Stimulated activated CD4-positive, alpha-beta T cell treated with anti-CD3 and anti-CD28 coated beads, Interleukin-4, amount 100 ng/mL, for 24 hours (primary cell): ENCODE results near the gene ALDH2.
"Not testable (repeated sequence)": the region's sequence is repeated elsewhere in the genome, so short reads cannot be mapped to it uniquely, and the experiment has no call there.

Source experiments
- DNase-seq: peaks from one replicate; pipeline ENCODE4 v3.0.0-alpha.2; 2020

ALDH2 gene

DNA sequence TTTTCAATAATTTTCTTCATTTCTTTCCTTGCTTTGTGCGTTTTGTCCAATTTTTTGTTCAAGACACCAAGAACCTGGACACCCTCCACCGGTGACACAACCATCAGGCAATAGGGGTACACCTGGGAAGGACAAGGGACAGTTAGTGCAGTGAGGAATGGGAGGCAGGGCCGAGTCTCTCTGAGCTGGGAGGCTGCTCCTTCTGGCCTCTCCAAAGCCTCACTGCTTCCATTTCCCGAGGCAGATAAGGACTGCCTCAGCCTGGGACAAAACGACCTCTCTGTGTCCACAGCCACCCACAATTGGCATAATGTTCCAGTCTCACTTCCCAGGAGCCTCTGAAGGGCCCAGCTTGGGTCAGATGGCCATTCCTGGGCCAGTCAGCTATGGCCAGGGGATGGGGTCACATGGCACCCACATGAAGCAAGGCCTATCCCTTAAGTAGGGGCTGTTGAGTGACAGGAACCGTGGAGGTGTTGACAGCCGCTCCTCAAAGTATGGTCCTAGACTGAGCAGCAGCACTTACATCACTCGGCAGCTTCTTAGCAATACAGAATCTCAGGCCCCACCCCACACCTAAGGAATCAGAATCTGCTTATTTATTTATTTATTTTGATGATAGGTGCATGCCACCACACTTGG, 61.7 kb downstream of the ALDH2 start:
- DNase-seq: no peak

DNA sequence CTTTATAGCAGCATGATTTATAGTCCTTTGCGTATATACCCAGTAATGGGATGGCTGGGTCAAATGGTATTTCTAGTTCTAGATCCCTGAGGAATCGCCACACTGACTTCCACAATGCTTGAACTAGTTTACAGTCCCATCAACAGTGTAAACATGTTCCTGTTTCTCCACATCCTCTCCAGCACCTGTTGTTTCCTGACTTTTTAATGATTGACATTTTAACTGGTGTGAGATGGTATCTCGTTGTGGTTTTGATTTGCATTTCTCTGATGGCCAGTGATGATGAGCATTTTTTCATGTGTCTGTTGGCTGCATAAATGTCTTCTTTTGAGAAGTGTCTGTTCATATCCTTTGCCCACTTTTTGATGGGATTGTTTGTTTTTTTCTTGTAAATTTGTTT, 62.9 kb downstream of the ALDH2 start:
- DNase-seq: not testable (repeated sequence)

DNA sequence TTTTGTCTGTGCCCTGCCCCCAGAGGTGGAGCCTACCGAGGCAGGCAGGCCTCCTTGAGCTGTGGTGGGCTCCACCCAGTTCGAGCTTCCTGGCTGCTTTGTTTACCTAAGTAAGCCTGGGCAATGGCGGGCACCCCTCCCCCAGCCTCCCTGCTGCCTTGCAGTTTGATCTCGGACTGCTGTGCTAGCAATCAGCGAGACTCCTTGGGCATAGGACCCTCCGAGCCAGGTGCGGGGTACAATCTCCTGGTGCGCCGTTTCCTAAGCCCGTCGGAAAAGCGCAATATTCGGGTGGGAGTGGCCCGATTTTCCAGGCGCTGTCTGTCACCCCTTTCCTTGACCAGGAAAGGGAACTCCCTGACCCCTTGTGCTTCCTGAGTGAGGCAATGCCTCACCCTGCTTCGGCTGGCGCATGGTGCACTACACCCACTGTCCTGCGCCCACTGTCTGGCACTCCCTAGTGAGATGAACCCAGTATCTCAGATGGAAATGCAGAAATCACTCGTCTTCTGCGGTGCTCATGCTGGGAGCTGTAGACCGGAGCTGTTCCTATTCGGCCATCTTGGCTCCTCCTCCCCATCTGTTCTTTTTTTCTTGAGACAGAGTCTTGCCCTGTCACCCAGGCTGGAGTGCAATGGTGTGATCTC, 68.1 kb downstream of the ALDH2 start:
- not testable (repeated sequence) for DNase-seq

DNA sequence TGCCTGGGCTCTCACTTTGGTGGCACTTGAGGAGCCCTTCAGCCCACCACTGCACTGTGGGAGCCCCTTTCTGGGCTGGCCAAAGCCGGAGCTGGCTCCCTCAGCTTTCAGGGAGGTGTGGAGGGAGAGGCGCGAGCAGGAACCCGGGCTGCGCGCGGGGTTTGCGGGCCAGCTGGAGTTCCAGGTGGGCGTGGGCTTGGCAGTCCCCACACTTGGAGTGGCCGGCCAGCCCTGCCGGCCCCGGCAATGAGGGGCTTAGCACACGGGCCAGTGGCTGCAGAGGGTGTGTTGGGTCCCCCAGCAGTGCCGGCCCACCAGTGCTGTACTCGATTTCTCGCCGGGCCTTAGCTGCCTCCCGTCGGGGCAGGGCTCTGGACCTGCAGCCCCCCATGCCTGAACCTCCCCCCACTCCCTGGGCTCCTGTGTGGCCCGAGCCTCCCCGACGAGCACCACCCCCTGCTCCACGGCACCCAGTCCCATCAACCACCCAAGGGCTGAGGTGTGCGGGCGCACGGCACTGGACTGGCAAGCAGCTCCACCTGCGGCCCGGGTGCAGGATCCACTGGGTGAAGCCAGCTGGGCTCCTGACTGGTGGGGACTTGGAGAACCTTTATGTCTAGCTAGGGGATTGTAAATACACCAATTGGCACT, 68.9 kb downstream of the ALDH2 start:
- not testable (repeated sequence) for DNase-seq

DNA sequence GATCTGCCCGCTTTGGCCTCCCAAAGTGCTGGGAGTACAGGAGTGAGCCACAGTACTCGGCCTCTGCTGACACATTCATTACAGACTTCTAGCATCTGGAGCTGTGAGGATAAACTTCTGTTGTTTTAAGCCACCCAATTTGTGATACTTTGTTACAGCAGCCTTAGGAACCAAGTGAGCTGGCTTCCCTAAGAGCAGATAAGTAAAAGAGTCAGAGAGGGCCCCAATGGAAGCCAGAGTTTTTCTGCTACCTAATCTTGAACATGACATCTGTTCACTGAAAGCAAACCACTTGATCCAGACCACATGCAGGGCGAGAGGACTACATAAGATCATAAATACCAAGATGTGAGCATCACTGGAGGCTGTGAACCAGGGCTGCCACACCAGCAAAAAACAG, 71.6 kb downstream of the ALDH2 start:
- no peak for DNase-seq

DNA sequence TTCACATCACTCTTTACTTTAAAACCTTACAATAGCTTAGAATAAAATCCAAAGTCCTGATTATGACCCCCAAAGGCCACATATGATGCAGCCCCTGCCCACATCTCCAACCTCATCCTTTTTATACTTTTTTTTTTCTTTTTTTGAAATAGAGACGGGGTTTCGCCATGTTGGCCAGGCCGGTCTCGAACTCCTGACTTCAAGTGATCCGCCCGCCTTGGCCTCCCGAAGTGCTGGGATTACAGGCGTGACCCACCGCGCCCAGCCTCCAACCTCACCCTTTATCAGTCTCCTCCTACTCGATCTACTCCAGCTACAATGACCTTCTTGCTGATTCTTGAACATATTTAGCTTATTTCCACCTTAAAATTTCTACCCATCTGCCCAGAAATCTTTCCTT, 74.1 kb downstream of the ALDH2 start:
- no peak for DNase-seq

DNA sequence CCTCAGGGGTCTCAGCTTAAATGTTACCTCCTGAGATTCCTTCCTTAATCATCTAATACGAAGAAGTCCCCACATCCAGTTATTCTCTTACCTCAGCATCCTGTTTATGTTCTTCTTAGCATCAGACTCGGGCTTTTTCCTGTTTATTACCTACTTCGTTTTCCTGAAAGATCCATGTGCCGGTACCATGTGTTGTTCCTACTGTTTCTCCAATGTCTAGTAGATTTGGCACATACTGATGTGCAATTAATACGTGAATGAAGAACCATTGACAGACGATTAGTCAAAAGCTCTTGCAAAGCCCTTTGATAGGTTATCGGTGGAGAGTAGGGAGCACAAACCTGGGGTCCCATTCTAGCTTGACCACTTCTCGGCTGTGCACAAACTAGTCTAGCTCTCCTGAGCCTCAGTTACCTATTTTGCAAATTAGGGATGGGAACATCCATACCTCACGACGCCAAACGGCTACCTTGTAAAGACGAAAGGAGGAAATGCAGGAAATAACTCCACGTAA, 74.6 kb downstream of the ALDH2 start:
- no peak for DNase-seq

DNA sequence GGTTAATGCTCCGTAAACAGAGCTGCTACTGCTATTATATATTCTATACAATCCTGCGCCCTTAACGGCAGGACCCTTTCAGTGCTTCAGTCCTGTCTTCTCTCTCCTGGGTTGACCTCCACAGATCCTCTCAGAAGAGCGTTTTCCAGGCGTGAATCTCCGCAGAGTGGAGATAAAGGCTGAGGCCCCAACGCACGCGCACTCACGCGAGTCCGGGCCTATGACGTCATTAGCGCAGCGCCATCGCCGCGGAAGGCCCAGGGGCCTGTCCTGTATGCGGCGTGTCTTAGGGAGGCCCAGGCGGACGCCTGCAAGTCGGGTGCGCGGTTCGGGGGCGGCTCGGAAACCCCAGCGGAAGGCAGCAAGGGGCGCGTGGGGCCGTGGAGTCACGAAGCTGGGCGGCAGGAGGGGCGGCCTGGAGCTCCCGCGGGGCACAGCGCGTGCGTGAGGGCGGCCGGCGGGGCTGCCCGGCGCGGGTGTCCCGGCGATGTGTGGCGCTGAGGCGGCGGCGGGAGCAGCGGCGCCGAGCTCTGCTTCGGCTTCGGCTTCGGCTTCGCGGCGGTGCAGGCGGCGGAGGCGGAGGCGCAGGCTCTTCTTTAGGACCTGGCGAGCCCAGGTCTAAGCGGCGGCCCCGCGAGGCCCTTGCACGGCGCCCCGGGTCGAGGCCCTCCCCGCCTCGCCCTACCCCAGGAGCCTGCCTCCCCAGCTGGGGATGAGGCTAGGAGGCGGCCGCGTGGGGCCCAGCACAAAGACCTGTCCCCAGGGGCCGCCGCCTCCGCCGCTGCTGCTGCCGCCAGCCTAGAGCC, 75.2 kb downstream of the ALDH2 start, which contains the start of gene MAPKAPK5:
Gene MAPKAPK5 (plus strand): TSS at position 479 of the 806 bp plus-strand sequence. CDS start 506 bp downstream, outside the sequence.
- DNase-seq: peak; percentile 97

DNA sequence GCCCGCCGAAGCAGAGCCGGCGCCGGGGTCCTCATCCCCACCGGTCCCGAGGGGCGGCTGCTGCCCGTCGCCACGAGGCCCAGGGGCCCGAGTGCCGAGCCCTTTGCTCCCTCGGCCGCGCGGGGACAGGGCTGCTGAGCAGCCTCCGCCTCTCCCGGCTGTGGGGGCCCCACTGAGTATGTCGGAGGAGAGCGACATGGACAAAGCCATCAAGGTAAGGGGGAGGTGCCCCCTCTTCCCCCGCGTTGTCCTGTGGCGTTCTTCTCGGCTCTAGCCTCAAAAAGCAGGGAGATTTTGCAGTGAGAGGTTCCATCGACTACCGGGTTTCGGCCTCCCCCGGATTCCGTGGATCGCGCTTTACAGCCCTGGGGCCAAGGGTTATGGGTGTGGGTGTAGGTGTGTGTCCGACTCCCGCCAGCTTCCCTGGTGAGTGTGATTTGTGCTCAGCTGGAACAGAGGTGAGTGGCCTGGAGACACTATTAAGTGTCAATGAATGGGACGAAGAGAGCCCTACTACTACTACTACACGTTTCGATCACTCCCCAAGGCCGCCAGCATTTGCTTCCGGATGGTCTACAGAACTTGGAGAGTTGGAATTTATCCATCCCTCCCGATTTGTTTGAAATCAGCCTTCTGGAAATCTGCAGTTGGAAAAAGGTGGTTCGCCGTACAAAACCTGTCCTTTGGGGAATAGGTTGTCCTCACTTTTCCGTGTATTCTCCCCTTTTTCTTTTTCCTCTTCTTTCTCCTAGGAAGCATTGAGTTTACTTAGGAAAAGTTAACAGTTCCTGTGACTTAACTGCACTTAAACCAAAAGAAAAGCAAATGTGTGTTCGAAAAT, 76.0 kb downstream of the ALDH2 start:
- peak; percentile 45 for DNase-seq

DNA sequence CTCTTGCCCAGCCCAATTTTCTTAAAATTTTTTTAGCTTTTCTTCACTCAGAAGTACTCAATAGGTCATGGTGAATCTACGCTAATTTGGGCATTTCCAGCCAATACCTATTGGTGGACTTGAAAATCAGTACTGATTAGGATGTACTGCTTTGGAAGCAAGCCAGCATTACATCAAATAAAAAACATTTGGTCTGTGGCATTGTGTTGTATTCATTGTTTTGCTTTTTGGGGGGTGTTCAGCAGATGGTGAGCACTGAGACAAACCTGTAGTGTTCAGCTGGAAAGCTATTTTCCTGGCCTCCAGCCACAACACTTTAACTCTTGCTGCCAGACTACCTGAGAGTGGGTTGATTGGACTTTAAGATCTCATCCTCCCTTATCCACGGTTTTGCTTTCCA, 79.3 kb downstream of the ALDH2 start:
- no peak for DNase-seq

DNA sequence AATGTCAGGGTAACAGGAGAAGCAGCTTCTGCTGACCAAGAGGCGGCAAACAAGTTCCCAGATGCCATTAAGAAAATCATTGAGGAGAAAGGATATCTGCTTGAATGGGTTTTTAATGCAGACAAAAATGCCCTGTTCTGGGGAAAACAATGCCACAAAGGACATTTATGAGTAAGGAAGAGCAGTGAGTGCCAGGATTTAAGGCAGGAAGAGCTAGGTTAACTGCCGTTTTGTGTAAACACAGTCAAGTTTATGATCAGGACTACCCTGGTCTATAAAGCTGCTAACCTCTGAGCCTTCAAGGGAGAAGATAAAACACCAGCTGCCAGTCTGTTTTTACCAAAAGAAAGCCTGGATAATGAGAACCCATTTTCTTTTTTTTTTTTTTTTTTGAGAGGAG, 83.8 kb downstream of the ALDH2 start:
- no peak for DNase-seq

DNA sequence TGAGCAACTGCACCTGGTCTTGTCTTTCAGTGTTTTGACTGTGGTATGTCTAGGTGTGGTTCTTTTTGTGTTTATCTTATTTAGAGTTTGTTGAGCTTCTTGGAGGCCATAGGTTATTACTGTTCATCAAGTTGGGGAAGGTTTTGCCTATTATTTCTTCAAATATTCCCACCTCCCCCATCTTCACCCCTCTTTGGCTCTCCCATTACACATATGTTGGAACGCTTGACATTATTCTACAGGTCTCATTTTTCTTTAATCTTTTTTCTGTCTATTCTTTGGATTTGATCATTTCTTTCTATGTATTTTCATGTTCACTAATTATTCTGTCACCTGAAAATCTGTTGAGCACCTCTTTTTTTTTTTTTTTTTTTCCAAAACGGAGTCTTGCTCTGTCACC, 91.5 kb downstream of the ALDH2 start:
- DNase-seq: no peak

DNA sequence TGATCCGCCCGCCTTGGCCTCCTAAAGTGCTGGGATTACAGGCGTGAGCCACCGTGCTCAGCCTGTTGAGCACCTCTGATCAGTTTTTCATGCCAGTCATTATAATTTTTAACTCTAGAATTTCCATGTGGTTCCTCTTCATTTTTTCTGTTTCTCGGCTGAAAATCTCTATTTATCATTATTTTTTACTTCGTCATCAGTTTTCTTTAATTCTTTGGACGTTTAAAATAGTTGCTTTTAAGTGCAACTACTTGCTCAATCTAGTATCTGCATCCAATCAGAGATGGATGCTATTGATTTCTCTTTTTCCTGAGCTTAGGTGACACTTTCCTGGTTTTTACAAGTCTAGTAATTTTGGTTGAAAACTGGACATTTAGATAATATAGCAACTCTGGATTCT, 92.0 kb downstream of the ALDH2 start:
- DNase-seq: no peak

DNA sequence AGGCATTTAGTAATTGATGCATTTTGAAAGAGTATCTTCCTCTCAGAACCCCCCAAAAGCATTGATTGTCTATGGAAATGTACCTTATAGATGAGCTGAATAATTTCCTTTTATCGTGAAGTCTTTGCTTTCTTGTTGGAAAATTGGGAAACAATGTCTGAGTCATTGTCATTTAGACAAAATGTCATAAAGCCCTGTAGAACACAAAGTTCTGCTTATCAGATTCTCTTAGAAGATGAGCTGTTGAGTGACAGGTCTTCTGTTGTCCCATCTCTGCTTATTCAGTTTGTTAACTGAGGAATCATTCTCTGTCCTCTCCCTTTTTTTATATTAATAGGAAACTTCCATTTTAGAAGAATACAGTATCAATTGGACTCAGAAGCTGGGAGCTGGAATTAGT, 98.2 kb downstream of the ALDH2 start:
- no peak for DNase-seq
